Stimulated activated CD8-positive, alpha-beta memory T cell treated with anti-CD3 and anti-CD28 coated beads, Interleukin-4, amount 100 ng/mL, for 24 hours (primary cell): Measurements from ENCODE around the gene RNF125.

Experiments
- DNase-seq: peaks from one replicate; pipeline ENCODE4 v3.0.0-alpha.2; 2020; ENCODE audit warnings: low read depth

The RNF125 gene

GRCh38 chr18:32091325-32091723, 72.7 kb downstream of the RNF125 start:
- DNase-seq = no peak

DNA sequence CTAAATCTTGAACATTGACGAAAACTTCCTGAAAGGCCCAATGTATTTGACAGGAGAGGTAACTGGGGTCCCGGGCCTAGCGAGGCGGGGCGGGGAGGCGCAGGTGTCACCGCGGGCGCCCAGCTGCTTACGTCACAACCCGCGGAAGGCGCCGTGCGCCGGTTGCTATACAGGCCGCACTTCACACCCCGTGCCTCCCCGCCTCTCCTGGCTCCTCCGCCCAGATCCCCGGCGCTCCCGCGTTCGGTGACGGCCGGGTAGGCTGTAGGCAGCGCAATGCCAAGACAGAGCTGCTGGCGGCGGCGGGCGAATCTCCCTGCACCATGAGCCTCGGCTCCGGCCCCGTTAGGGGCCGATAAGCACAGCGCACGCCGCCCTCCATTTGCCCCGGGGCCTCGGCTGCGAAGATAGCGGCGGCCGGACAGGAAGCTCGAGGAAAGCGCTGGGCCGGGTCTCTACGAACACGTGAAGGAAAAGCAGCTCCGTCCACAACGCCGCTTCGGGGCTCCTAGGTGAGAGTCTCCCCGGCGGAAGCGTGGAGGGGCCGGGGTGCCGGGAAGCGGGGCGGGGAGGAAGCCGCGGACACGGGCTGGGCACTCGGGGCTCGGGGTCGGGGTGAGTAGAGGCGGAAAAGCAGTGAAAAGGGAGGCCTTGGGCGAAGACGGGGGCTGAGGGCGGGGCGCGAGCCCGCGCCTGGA, 73.2 kb downstream of the RNF125 start, which contains the start of gene RNF138:
RNF138 (plus strand) TSS at position 151 of the 698 bp plus-strand sequence. CDS start 903 bp downstream, outside the sequence.
- DNase-seq = peak; percentile 80

DNA sequence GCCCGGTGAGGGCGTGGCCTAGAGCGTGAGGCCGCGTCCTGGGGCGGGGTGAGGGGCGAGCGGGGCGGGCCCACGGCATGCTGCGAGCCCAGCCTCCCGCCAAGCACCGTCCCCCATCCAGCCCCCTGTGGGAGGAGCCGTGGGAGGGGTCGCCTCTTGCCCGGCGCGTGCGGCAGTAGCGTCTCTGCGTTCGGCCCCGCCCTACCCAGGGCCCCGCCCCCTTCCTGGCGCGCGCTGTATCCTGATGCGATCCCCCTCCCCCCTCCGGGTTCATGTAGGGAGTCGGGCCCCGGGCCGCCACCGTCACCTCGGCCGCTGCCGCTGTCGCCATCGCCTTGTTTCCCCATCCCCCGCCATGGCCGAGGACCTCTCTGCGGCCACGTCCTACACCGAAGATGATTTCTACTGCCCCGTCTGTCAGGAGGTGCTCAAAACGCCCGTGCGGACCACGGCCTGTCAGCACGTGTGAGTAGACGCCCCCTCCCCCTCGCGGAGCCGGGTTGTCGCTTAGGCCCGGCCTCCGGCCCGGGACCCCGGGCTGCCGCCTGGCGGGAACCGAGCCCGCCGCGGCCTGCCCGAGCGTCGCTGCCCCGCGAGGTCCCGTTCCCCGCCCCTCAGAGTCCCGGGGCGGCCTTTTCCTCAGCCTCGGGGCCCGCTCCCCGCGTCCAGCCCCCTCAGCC, 73.9 kb downstream of the RNF125 start:
- peak; percentile 100 for DNase-seq

GRCh38 chr18:32093102-32093511, 74.5 kb downstream of the RNF125 start:
- DNase-seq = peak; percentile 13

DNA sequence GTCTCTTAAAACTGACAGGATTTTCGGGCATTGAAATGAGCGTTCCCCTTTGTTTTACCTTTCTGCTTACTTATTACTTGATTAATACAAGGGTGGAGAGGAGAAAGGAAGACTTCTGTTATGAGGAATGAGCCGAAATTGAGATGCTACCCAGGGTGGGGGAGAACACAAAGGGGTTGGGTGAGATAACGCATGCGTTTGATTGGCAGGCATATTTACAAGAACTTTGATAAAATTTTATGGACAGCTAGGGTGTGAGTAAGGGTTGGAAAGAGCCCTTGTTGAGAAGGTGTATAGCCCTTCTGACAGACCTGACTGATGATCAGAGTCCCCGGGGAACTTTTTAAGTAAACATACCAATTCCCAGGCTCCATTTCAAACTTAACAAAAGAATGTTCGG, 74.9 kb downstream of the RNF125 start:
- DNase-seq = no peak

DNA sequence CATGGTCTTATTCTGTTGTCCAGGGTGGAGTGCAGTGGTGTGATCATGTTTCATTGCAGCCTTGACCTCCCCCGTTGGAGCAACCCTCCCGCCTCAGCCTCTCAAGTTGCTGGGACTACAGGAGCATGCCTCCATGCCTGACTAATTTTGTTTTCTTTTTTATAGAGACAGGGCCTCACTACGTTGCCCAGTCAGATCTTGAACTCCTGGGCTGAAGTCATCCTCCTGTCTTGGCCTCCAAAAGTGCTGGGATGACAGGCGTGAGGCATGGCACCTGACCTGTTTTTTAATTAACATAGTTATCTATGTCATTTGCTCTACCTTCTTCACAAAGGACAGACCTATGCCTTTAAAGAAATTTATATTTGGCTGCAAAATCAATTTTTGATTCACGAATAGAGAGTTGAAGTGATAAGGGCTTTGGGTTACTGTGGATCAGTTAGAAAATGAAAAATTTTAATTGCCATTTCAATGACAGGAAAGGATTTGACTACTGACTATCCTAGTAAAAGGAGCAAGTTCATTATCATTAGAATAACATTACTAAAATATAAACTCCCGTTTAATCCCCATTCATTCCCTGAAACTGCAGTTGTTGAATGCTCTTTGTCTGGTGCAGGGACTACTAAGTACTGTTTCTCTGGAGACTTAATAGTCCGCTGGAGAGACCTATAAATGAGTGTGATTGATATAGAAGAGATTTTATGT, 76.7 kb downstream of the RNF125 start:
- DNase-seq = no peak

DNA sequence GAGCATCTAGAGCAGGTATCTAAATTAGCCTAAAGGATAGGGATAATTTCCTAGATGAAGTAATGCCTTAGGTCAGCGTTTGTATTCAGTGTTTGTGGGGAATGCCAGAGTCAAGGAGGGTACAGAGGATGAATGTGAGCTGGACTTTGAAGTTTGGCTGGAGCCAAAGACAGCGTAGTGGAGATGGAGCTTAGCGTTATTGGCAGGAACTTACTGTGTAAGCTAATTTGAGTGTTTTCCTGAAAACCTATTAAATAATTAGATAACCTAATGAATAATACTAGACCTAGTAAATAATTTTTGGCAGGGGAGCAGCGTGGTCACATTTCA, 77.2 kb downstream of the RNF125 start:
- DNase-seq = no peak

GRCh38 chr18:32096946-32097345, 78.3 kb downstream of the RNF125 start:
- DNase-seq = no peak

- DNase-seq = no peak
Measured at GRCh38 chr18:32104516-32104915, 85.9 kb downstream of the RNF125 start.

DNA sequence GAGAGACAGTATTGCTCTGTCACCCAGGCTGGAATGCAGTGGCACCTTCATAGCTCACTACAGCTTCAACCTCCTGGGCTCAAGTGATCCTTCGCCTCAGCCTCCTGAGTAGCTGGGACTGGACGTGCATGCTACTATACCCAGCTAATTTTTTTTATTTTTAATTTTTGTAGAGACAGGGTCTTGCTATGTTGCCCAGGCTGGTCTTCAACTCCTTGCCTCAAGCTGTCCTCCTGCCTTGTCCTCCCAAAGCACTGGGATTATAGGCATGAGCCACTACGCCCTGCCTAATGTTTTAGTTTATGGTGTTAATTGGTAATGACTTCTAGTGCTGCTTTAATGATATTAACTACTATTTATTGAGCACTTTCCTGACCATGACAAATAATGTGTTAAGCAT, 91.4 kb downstream of the RNF125 start:
- DNase-seq = no peak

GRCh38 chr18:32111706-32112105, 93.1 kb downstream of the RNF125 start:
- no peak for DNase-seq

- no peak for DNase-seq
Measured at GRCh38 chr18:32112826-32113225, 94.2 kb downstream of the RNF125 start.

- no peak for DNase-seq
Measured at GRCh38 chr18:32114293-32114942, 95.8 kb downstream of the RNF125 start.

DNA sequence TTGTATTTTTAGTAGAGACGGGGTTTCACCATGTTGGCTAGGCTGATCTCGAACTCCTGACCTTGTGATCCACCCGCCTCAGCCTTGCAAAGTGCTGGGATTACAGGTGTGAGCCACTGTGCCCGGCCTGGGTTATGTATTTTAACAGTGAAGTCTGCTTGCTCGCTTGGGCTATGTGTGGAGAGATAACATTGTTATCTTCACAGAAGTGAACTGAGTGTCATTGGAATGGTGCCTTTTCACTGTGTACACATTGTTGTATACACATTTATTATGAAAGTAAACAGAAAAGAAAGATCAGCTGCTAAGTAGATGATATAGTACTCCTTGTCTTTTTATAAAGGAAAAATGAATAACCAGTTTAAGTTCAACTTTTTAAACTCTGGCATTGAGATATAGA, 103.4 kb downstream of the RNF125 start:
- no peak for DNase-seq
